ENCODE data around the gene DCAF4.

Gene DCAF4

DNA sequence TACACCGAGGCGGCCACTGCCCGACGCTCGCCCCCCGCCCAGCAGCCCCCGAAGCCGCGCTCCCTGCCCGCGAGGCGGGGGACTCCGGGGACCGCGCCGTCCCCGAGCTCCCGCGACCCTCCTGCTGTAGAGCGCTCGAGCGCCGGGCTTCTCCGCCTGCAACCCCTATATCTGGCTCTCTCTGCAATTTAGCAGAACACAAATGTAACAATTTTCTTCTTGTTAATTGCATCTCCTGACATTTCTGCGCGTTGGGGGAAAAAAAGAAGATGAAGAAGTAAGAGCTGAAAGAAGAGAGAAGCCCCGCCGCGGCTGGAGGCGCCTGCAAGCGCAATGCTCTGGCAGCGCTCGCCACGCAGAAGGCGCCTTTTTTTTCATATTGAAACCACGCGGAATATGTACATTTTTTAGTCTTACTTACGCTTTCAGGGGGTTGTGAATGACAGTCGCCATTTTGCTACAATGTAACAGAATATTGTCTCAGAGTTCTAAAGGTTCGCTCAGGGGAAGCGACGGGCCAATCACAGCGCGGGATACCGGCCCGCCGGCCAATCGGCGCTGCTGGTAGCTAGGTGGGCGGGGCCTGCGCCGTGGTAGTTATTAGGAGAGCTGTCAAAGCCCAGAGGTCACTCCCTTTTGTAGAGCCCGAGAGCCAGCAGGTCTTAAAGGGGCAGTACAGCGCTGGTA lies 32.5 kb upstream of the DCAF4 start, which contains the start of gene DPF3:
Gene DPF3 (minus strand): TSS at position 466 of the 687 bp plus-strand sequence. CDS start 13 bp downstream, at position 453.
- H3K4me3 ChIP-seq (ENCODE audit: low read depth, low read length) = peak within 1 kb of the TSS; percentile 70
- TF ChIP-seq, protein P1, sequence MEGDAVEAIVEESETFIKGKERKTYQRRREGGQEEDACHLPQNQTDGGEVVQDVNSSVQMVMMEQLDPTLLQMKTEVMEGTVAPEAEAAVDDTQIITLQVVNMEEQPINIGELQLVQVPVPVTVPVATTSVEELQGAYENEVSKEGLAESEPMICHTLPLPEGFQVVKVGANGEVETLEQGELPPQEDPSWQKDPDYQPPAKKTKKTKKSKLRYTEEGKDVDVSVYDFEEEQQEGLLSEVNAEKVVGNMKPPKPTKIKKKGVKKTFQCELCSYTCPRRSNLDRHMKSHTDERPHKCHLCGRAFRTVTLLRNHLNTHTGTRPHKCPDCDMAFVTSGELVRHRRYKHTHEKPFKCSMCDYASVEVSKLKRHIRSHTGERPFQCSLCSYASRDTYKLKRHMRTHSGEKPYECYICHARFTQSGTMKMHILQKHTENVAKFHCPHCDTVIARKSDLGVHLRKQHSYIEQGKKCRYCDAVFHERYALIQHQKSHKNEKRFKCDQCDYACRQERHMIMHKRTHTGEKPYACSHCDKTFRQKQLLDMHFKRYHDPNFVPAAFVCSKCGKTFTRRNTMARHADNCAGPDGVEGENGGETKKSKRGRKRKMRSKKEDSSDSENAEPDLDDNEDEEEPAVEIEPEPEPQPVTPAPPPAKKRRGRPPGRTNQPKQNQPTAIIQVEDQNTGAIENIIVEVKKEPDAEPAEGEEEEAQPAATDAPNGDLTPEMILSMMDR (conservative IDR thresholded peaks at IDR 0.05; ENCODE audit: low read depth, low read length) = no peak
- peak; percentile 97 for DNase-seq (ENCODE audit: low read depth)

DNA sequence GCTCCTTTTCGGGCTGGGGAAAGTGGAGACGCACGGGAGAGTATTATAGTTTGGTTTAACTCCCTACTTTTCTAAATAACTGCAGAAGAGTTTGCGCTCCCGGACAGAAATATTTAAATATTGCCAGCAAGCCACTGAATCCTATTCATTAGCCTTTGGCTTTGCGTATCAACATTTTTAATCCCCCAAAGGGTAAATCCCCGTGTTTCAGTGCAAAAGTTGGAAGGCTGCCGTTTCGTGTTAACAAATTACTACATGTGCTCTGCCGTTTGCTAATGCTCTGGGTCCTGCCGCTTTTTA lies 32.0 kb upstream of the DCAF4 start:
- DNase-seq (ENCODE audit: low read depth) = no peak
- TF ChIP-seq, protein P1 (conservative IDR thresholded peaks at IDR 0.05; ENCODE audit: low read depth, low read length) = no peak
- peak overlapping the region; percentile 70 for H3K4me3 ChIP-seq (ENCODE audit: low read depth, low read length)

DNA sequence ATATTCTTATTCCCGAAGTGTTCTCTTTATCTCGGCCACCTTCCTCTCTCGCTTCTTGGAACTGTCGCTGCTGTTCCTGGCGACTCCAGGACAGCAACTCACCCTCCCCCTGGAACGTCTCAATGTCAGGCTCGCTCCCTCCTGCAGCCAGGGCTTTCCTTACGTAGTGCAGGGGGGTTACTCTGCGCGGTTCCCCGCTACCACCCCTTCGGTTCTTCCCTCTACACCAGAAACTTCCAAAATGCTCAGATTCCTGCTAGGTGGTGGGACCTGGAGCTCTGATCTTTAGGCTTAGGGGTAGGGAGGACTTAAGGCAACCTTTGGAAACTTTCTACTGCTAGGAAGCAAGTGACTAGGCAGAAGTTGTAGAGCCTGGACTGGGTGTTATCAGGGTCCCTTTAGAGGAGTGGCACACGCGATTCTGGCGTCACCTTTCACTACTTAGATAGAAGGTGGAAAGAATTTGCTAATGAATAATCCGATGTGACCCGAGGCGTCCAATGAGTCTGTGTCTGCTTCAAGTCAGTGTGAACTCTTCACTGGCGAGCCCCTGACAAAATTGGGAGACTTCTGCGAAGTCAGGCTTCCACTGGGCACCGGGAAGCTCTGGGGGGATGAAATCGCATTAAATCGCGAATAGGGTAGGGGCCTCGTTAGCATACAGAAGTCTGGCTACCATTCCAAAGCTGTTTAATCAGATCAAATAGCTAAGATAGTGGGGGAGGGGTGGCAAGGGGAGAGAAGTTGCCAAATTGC lies 31.5 kb upstream of the DCAF4 start:
- no peak for DNase-seq (ENCODE audit: low read depth)
- TF ChIP-seq, protein P1 (conservative IDR thresholded peaks at IDR 0.05; ENCODE audit: low read depth, low read length) = no peak
- peak overlapping the region; percentile 70 for H3K4me3 ChIP-seq (ENCODE audit: low read depth, low read length)

DNA sequence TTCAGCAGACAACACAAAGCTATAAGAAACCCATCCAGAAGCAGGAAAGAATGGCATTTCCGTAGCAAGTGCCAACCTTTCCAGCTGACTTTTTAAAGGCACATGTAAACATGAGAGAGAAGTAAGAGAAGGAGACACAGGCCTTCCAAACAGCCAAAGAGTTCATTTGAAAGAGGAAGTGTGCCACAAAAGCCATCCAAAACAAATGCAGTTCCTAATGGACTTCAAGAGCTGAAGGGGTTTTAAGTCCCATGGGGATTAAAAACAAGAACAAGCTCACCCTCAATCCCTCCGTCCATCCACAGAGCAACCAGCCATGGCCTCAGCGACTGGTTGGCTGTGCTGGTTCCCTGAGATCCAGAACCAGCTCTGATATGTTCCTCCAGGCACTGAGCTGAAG lies 27.8 kb upstream of the DCAF4 start:
- no peak for DNase-seq (ENCODE audit: low read depth)
- no peak overlapping the region for H3K4me3 ChIP-seq (ENCODE audit: low read depth, low read length)
- TF ChIP-seq, protein P1 (conservative IDR thresholded peaks at IDR 0.05; ENCODE audit: low read depth, low read length) = no peak

DNA sequence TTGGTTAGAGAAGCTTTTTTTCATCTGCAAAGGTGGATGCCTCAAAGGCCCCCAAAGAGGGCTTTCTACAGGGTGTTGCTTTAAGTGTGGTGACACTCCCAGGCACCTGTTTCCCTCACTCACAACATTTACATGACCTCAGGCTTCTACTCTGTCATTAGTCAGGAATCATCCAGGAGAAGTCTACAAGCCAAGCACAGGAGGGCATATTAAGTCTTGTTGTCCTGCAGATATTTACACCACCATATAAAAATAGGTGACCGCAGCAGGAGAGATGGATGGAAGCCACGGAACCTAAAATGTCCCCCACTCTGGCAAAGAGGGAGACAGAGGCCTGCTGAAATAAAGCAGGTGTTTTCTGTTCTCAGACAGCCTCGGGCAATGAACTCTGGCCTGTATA lies 24.9 kb upstream of the DCAF4 start:
- TF ChIP-seq, protein P1 (conservative IDR thresholded peaks at IDR 0.05; ENCODE audit: low read depth, low read length) = no peak
- H3K4me3 ChIP-seq (ENCODE audit: low read depth, low read length) = no peak overlapping the region
- no peak for DNase-seq (ENCODE audit: low read depth)

DNA sequence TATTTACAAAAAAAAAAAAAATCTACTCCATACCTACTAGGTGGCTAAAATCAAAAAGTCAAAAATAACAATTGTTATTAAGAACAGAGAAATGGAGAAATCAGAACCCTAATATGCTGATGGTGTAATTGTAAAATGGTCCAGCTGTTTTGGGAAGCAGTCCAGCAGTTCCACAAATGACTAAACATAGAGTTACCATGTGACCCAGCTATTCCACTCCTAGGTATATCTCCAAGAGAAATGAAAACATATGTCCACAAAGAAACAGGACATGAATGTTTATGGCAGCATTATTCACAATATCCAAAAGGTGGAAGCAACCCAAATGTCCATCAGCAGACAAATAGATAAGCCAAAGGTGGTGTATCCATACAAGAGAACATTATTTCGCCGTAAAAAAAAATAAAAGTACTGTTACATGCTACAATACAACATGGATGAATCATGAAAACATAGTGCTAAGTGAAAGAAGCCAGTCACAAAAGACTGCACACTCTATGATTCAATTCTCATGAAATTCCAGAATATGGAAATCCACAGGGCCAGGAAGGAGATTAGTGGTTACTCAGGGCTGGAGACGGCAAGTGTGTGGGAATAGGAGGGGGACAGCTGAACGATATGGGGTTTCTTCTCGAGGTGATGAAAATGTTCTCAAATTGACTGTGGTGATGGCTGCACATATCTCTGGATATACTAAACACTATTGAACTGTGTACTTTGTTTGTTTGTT lies 23.3 kb upstream of the DCAF4 start:
- DNase-seq (ENCODE audit: low read depth) = peak; percentile 43
- TF ChIP-seq, protein P1 (conservative IDR thresholded peaks at IDR 0.05; ENCODE audit: low read depth, low read length) = no peak
- no peak overlapping the region for H3K4me3 ChIP-seq (ENCODE audit: low read depth, low read length)

Data from choroid plexus epithelial cell (primary cell).